GM15510 (cell line): ENCODE measurements around the gene TRIM68.

Experiments
- POLR2A ChIP-seq: IDR thresholded peaks from 3 replicates; pipeline ENCODE4 v1.6.1; 2011; ENCODE audit warnings: borderline replicate concordance; ENCODE audit not compliant: insufficient read length; ENCODE audit errors: extremely low read depth

The TRIM68 gene

DNA sequence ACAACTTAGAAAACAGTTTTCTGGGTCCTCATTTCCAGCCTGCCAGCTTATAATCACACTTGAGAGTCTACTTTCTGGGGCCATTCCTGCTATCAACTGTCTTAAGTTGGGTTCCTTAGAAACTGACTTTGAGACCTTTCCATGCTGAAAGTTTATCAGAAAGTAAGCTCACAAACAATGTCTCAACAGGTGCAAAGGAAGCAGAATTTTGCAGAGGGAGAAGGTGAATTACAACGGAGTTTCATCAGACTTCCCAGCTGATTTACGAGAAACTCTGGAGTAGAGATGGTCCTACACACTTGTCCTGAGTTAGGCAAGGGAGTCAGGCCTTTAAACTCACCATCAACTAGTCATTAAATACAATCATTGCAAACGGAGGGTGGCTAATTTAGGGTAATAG, 31.2 kb downstream of the TRIM68 start:
- no peak for TF ChIP-seq POLR2A

DNA sequence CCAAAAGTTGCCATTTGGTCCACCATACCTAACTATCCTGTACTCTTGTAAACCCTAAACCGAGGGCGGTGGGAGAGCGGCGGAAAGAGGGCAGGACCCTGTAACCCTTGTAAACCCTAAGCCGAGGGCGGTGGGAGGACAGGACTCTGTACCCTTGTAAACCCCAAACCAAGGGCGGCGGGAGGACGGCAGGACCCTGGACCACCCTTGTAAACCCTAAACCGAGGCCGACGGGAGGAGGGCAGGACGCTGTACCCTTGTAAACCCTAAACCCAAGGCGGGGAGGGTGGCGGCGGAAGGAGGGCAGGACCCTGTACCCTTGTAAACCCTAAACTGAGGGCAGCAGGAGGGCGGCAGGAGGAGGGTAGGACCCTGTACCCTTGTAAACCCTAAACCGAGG, 39.0 kb downstream of the TRIM68 start:
- no peak for TF ChIP-seq POLR2A

DNA sequence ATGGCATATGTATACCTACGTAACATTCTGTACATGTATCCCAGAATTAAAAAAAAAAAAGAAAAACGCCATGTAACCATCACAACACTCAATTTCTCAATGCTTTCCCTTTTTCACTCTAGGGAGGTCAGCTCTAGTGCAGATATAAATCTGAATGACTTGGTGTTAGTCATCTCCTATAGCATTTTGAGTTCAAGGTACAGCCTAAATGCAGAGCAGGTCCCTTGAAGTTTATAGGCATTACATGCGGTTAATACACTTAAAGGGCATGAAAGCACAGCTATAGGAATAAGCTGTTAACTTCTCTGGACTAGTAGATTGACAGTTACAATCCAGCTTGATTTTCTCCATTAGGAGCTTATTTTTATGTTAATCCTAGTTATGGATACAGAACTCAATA, 42.7 kb downstream of the TRIM68 start:
- TF ChIP-seq POLR2A: no peak

DNA sequence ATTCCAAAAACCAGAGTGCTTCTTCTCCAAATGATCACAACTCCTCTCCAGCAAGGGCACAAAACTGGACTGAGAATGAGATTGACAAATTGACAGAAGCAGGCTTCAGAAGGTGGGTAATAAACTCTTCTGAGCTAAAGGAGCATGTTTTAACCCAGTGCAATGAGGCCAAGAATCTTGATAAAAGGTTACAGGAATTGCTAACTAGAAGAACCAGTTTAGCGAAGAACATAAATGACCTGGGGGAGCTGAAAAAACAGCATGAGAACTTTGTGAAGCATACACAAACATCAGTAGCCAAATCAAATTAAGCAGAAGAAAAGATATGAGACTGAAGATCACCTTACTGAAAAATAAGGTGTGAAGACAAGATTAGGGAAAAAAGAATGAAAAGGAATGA, 47.6 kb downstream of the TRIM68 start:
- TF ChIP-seq POLR2A: no peak

DNA sequence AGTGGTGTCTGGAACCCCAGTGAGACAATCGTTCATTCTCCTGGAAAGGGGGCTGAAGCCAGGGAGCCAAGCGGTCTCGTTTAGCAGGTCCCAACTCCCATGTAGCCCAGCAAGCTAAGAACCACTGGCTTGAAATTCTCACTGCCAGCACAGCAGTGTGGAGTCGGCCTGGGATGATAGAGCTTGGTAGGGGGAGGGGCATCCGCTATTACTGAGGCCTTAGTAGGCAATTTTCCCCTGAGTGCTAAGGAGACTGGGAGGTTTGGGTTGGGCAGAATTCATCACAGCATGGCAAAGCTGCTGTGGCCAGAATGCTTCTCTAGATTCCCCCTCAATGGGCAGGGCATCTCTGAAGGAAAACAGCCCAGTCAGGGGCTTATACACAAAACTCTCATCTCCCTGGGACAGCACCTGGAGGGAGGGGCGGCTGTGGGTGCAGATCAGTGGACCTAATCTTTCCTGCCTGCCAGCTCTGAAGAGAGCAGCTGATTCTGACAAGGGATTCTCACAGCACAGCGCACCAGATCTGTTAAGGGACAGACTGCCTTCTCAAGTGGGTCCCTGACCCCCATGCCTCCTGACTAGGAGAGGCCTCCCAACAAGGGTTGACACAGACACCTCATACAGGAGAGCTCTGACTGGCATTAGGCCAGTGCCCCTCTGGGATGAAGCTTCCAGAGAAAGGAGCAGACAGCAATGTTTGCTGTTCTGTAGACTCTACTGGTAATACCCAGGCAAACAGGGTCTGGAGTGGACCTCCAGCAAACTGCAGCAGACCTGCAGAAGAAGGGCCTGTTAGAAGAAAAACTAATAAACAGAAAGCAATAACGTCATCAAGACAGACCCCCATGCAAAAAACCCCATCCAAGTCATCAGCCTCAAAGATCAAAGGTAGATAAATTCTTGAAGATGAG, 48.2 kb downstream of the TRIM68 start:
- no peak for TF ChIP-seq POLR2A

DNA sequence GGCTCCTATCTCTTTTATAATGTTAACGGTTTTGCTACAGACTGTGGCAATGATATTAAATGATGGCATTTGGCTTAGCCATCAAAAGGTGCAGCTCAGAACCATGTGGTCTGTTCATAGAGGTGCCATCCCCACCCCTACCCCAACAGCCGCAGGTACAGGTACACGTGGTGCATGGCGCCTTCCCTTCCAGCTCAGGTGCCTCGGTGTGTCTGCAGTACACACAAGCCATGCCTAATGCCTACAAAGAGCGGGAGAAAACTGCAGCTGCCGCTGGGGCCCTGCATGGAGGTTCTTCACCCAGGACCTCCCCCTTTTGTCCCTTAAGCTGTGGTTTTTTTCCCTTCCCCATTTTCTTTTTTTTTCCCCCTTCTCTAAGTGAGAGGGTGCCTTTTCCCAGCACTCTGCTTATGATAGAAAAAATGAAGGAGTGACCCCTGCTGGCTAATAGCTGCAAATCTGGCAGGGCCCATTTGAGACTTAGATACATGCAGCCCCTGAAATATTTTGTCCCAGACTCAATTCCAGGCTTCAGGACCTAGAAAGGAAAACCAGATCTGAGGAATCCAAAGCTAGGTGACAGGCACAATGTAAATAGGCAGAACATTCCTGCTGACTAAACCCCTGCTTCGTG, 56.6 kb downstream of the TRIM68 start:
- no peak for TF ChIP-seq POLR2A
